ENCODE data around the gene TMEM123. TPM values are rescaled to one million over a fixed set of nuclear protein-coding genes. Genes with fewer than 3 reads are reported as not detected.

TMEM123 gene
- polyA plus RNA-seq, 3 donors, result 68.7 to 368 (median 263) TPM

- no peak for DNase-seq
- peaks cover 96% of the 10 kb centered on the region for H3K79me2 ChIP-seq (ENCODE audit: insufficient read depth, low read length)
- Mint-ChIP-seq H3K27ac (no peak overlapping the region), H3K36me3 (peaks cover 17 to 41% of the 10 kb centered on the region in 2 donors), H3K4me3 (no peak overlapping the region), H3K27me3 (ENCODE audit: low read depth in 3 of 3) (peaks cover 0 to 1% (median 0%) of the 10 kb centered on the region in 3 donors), H3K9me3 (peaks cover 0 to 6% (median 0%) of the 10 kb centered on the region in 7 donors), H3K4me1 (peaks cover 21% of the 10 kb centered on the region)
- peaks cover 99% of the 10 kb centered on the region for H4K20me1 ChIP-seq (ENCODE audit: insufficient read depth, low read length)
- H3K9me3 ChIP-seq (replicated peaks in 1 of 2; ENCODE audit: control insufficient read depth in 1 of 2, insufficient read depth in 1 of 2, low read length in 2 of 2), result no peaks in the 10 kb centered on the region
- H3K4me2 ChIP-seq (replicated peaks; ENCODE audit: extremely low read depth, low read length, poor library complexity, severe bottlenecking), result no peak overlapping the region
- no peak overlapping the region for H3K4me3 ChIP-seq (replicated peaks in 1 of 3; ENCODE audit: low read depth in 2 of 3, low read length in 3 of 3)
- no peaks in the 10 kb centered on the region for H3K4me1 ChIP-seq (ENCODE audit: control insufficient read depth in 1 of 2, insufficient read depth in 2 of 2, low read length in 2 of 2)
- intact Hi-C loops (cut with micrococcal nuclease), result no loop called here
- no peak for TF ChIP-seq CTCF (IDR thresholded peaks at IDR 0.05)
- WGBS (ENCODE audit: insufficient coverage), result 95% methylated on average over 4 of the region's 4 CpGs
- H3K27ac ChIP-seq (ENCODE audit: low read depth in 1 of 2, low read length in 2 of 2), result no peak overlapping the region
- no peak overlapping the region for H3K9ac ChIP-seq (ENCODE audit: insufficient read depth, low read length, poor library complexity, severe bottlenecking)
- H3K27me3 ChIP-seq (ENCODE audit: control insufficient read depth in 2 of 2, insufficient read depth in 2 of 2, low read length in 2 of 2), result no peaks in the 10 kb centered on the region
- peaks cover 5 to 18% of the 10 kb centered on the region in 2 donors for H3K36me3 ChIP-seq (replicated peaks in 1 of 2; ENCODE audit: control insufficient read depth in 1 of 2, insufficient read depth in 2 of 2, low read length in 2 of 2)
- no peak overlapping the region for H2AFZ ChIP-seq (ENCODE audit: insufficient read depth, low read depth, low read length, poor library complexity, severe bottlenecking)
Observed at GRCh38 chr11:102413497-102413896, 39.1 kb downstream of the TMEM123 start.

DNA sequence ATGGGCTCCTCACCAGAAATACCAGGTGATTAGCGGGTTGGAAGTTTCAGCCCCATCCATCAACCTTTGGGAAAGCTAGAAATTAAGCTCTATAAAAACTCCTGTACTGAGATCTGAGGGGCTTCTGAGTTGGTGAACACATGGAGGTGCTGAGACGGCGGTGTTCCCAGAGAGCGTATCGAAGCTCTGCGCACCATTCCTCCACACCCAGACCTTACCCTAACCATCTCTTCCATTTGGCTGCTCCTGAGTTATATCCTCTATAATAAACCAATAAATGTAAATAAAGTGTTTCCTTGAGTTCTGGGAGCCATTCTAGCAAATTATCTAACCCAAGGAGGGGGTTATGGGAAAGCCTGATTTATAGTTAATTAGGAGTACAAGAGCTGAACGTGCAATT, 41.4 kb downstream of the TMEM123 start:
- H3K4me3 Mint-ChIP-seq, result no peak overlapping the region
- Histone ChIP-seq H3K9me3 (replicated peaks in 1 of 2; ENCODE audit: control insufficient read depth in 1 of 2, insufficient read depth in 1 of 2, low read length in 2 of 2) (no peaks in the 10 kb centered on the region), H3K36me3 (replicated peaks in 1 of 2; ENCODE audit: control insufficient read depth in 1 of 2, insufficient read depth in 2 of 2, low read length in 2 of 2) (peaks cover 5 to 34% of the 10 kb centered on the region in 2 donors), H3K27me3 (ENCODE audit: control insufficient read depth in 2 of 2, insufficient read depth in 2 of 2, low read length in 2 of 2) (no peaks in the 10 kb centered on the region), H4K20me1 (ENCODE audit: insufficient read depth, low read length) (peaks cover 99% of the 10 kb centered on the region), H3K79me2 (ENCODE audit: insufficient read depth, low read length) (peaks cover 95% of the 10 kb centered on the region), H3K27ac (ENCODE audit: low read depth in 1 of 2, low read length in 2 of 2) (no peak overlapping the region), H3K9ac (ENCODE audit: insufficient read depth, low read length, poor library complexity, severe bottlenecking) (no peak overlapping the region), H3K4me2 (replicated peaks; ENCODE audit: extremely low read depth, low read length, poor library complexity, severe bottlenecking) (no peak overlapping the region), H2AFZ (ENCODE audit: insufficient read depth, low read depth, low read length, poor library complexity, severe bottlenecking) (no peak overlapping the region), H3K4me3 (replicated peaks in 1 of 3; ENCODE audit: low read depth in 2 of 3, low read length in 3 of 3) (no peak overlapping the region), H3K4me1 (ENCODE audit: control insufficient read depth in 1 of 2, insufficient read depth in 2 of 2, low read length in 2 of 2) (no peaks in the 10 kb centered on the region)
- TF ChIP-seq CTCF (IDR thresholded peaks at IDR 0.05), result no peak
- DNase-seq, result no peak
- H3K36me3 Mint-ChIP-seq, result peaks cover 25 to 47% of the 10 kb centered on the region in 2 donors
- intact Hi-C loops (cut with micrococcal nuclease), result no loop called here
- peaks cover 28% of the 10 kb centered on the region for H3K4me1 Mint-ChIP-seq
- H3K27ac Mint-ChIP-seq, result peak overlapping the region in 1 of 7 donors; percentile 52
- H3K27me3 Mint-ChIP-seq (ENCODE audit: low read depth in 3 of 3), result peaks cover 0 to 1% (median 0%) of the 10 kb centered on the region in 3 donors
- WGBS (ENCODE audit: insufficient coverage), result 100% methylated on average over 1 of the region's 7 CpGs
- peaks cover 0 to 3% (median 0%) of the 10 kb centered on the region in 7 donors for H3K9me3 Mint-ChIP-seq

Data from CD14-positive monocyte (primary cell).